GM19324 (cell line): ENCODE data around the gene OR1I1.
"Not testable (repeated sequence)": the region's sequence is repeated elsewhere in the genome, so short reads cannot be mapped to it uniquely, and the experiment has no call there.

Source experiments
- ATAC-seq: cut with Tn5 transposase; IDR thresholded peaks from one replicate; pipeline ENCODE4 v1.9.1; 2021; ENCODE audit warnings: mild to moderate bottlenecking, moderate library complexity; ENCODE audit not compliant: unreplicated experiment, low FRiP score

The OR1I1 gene

GRCh38 chr19:15081911-15082310, at the start of gene OR1I1:
Gene OR1I1 (plus strand): TSS chr19:15082211. CDS start chr19:15087066, 4,855 bp downstream.
- no peak for ATAC-seq

- no peak for ATAC-seq
Measured at GRCh38 chr19:15035795-15036311, 46.2 kb upstream of the OR1I1 start.

- no peak for ATAC-seq
Measured at GRCh38 chr19:15037586-15037985, 44.4 kb upstream of the OR1I1 start.

- no peak for ATAC-seq
Measured at GRCh38 chr19:15038294-15038693, 43.7 kb upstream of the OR1I1 start.

GRCh38 chr19:15042003-15042402, 40.0 kb upstream of the OR1I1 start:
- no peak for ATAC-seq

GRCh38 chr19:15042826-15043225, 39.2 kb upstream of the OR1I1 start:
- ATAC-seq, result no peak

- no peak for ATAC-seq
Measured at GRCh38 chr19:15045506-15045905, 36.5 kb upstream of the OR1I1 start.

- no peak for ATAC-seq
Measured at GRCh38 chr19:15047680-15048079, 34.3 kb upstream of the OR1I1 start.

GRCh38 chr19:15048128-15048527, 33.9 kb upstream of the OR1I1 start:
- no peak for ATAC-seq

GRCh38 chr19:15048885-15049541, 33.0 kb upstream of the OR1I1 start, which contains the start of gene CASP14:
Gene CASP14 (plus strand): TSS chr19:15049480. CDS start chr19:15052252, 2,772 bp downstream.
- no peak for ATAC-seq

- ATAC-seq, result no peak
Measured at GRCh38 chr19:15050639-15051038, 31.4 kb upstream of the OR1I1 start.

- ATAC-seq, result no peak
Measured at GRCh38 chr19:15062036-15062435, 20.0 kb upstream of the OR1I1 start.

GRCh38 chr19:15070386-15070785, 11.6 kb upstream of the OR1I1 start:
- not testable (repeated sequence) for ATAC-seq

GRCh38 chr19:15072930-15073647, 8.9 kb upstream of the OR1I1 start:
- ATAC-seq, result no peak

- no peak for ATAC-seq
Measured at GRCh38 chr19:15074371-15074770, 7.6 kb upstream of the OR1I1 start.

- no peak for ATAC-seq
Measured at GRCh38 chr19:15075806-15076205, 6.2 kb upstream of the OR1I1 start.

- ATAC-seq, result not testable (repeated sequence)
Measured at GRCh38 chr19:15080002-15080401, 2.0 kb upstream of the OR1I1 start.

GRCh38 chr19:15087182-15087581, 5.2 kb downstream of the OR1I1 start:
- ATAC-seq, result no peak

GRCh38 chr19:15091918-15092753, 10.1 kb downstream of the OR1I1 start:
- ATAC-seq, result no peak

GRCh38 chr19:15093001-15093400, 11.0 kb downstream of the OR1I1 start:
- ATAC-seq, result no peak

GRCh38 chr19:15096223-15096622, 14.2 kb downstream of the OR1I1 start:
- no peak for ATAC-seq
